GM23248 (cell line): ENCODE results near the gene FABP7. TPM values are rescaled to one million over a fixed set of nuclear protein-coding genes. Genes with fewer than 3 reads are reported as not detected.

Source experiments
- DNase-seq: peaks from one replicate; pipeline ENCODE4 v3.0.0-alpha.2; 2015
- H2AFZ ChIP-seq: fragments of 200-600 bp; sonication (generic); 2 replicates; pipeline ENCODE4 v1.6.1; 2016; ENCODE audit warnings: antibody characterized with exemption
- H3F3A ChIP-seq: fragments of 200-600 bp; sonication (generic); 2 replicates; pipeline ENCODE4 v1.6.1; 2016; ENCODE audit warnings: mild to moderate bottlenecking, antibody characterized with exemption, mixed run types; ENCODE audit not compliant: insufficient read depth
- H3K27ac ChIP-seq: fragments of 200-600 bp; sonication (generic); 2 replicates; pipeline ENCODE4 v1.5.1; 2016; ENCODE audit warnings: mild to moderate bottlenecking
- H3K27me3 ChIP-seq: fragments of 200-600 bp; sonication (generic); replicated peaks from 2 replicates; pipeline ENCODE4 v1.6.1; 2016; ENCODE audit warnings: mild to moderate bottlenecking; ENCODE audit not compliant: insufficient read depth
- H3K36me3 ChIP-seq: fragments of 200-600 bp; sonication (generic); 2 replicates; pipeline ENCODE4 v1.6.1; 2016; ENCODE audit warnings: low read depth, mild to moderate bottlenecking
- H3K4me1 ChIP-seq: fragments of 200-600 bp; sonication (generic); 2 replicates; pipeline ENCODE4 v1.6.1; 2016; ENCODE audit warnings: mild to moderate bottlenecking; ENCODE audit not compliant: insufficient read depth
- H3K4me2 ChIP-seq: fragments of 200-600 bp; sonication (generic); one replicate; pipeline ENCODE4 v1.6.1; 2016; ENCODE audit warnings: mild to moderate bottlenecking; ENCODE audit not compliant: unreplicated experiment
- H3K4me3 ChIP-seq: fragments of 200-600 bp; sonication (generic); 2 replicates; pipeline ENCODE4 v1.5.1; 2016; ENCODE audit warnings: mild to moderate bottlenecking
- H3K79me2 ChIP-seq: fragments of 200-600 bp; sonication (generic); 2 replicates; pipeline ENCODE4 v1.6.1; 2016; ENCODE audit warnings: mild to moderate bottlenecking; ENCODE audit not compliant: insufficient read depth
- H3K9ac ChIP-seq: fragments of 200-600 bp; sonication (generic); 2 replicates; pipeline ENCODE4 v1.6.1; 2016; ENCODE audit warnings: mild to moderate bottlenecking
- H3K9me2 ChIP-seq: fragments of 200-600 bp; sonication (generic); 2 replicates; pipeline ENCODE4 v1.6.1; 2016; ENCODE audit warnings: mixed run types, mild to moderate bottlenecking, moderate library complexity; ENCODE audit not compliant: insufficient read depth
- H3K9me3 ChIP-seq: fragments of 200-600 bp; sonication (generic); one replicate; pipeline ENCODE4 v1.6.1; 2017; ENCODE audit warnings: low read depth
- H4K20me1 ChIP-seq: fragments of 200-600 bp; sonication (generic); 2 replicates; pipeline ENCODE4 v1.6.0; 2016; ENCODE audit not compliant: insufficient read depth
- EZH2 ChIP-seq: fragments of 200-600 bp; sonication (generic); IDR thresholded peaks from 2 replicates; pipeline ENCODE4 v1.6.1; 2018; ENCODE audit warnings: antibody characterized with exemption, mild to moderate bottlenecking; ENCODE audit not compliant: insufficient read depth, poor library complexity, severe bottlenecking
- EZH2phosphoT487 ChIP-seq: fragments of 200-600 bp; sonication (generic); IDR thresholded peaks from 2 replicates; pipeline ENCODE4 v1.6.1; 2018; ENCODE audit warnings: antibody characterized with exemption, moderate library complexity, mild to moderate bottlenecking, low read depth; ENCODE audit not compliant: insufficient read depth
- WGBS, 2 experiments: methylation state at CpG; one replicate each; pipeline ENCODE4 v1.1.6; 2015 to 2017; ENCODE audit warnings: low lambda C conversion rate in 2 of 2, low coverage in 1 of 2; ENCODE audit errors: missing lambda C conversion rate in 2 of 2; 5-methylcytosine and 5-hydroxymethylcytosine counted together
- in situ Hi-C: fragments of 300-500 bp; cut with MboI; formaldehyde crosslinking; loops from 2 replicates; pipeline ENCODE4 v1.15.0; 2020
- polyA plus RNA-seq: library from polyadenylated mRNA; unstranded; fragments of >200 nt; fragmentation: Nextera tagmentation; extraction: Ambion mirVana; gene quantifications from 2 replicates; pipeline ENCODE4 v1.2.1, GENCODE V29; 2016
- total RNA-seq: library from RNA; depleted of rRNA; stranded (reverse); fragments of >200 nt; shearing (Covaris generic); gene quantifications from 2 replicates; pipeline ENCODE4 v1.2.3, GENCODE V29; 2014

Gene FABP7
- total and polyA plus RNA-seq, 2 experiments from 2014 or later, result not detected

- H3K9ac ChIP-seq, result no peak overlapping the region
- TF ChIP-seq EZH2phosphoT487 (no peak), EZH2 (no peak)
- H2AFZ ChIP-seq, result no peak overlapping the region
- no peak overlapping the region for H3K4me2 ChIP-seq
- no peaks in the 10 kb centered on the region for H4K20me1 ChIP-seq
- in situ Hi-C loops, result no loop called here
- no peaks in the 10 kb centered on the region for H3K9me2 ChIP-seq
- no peaks in the 10 kb centered on the region for H3K36me3 ChIP-seq
- H3K27ac ChIP-seq, result no peak overlapping the region
- H3K9me3 ChIP-seq, result no peaks in the 10 kb centered on the region
- peaks cover 8% of the 10 kb centered on the region; the same call in 1 of the 2 replicates for H3K27me3 ChIP-seq
- H3F3A ChIP-seq, result no peaks in the 10 kb centered on the region
- no peaks in the 10 kb centered on the region for H3K79me2 ChIP-seq
- H3K4me3 ChIP-seq, result no peak overlapping the region
- H3K4me1 ChIP-seq, result no peaks in the 10 kb centered on the region
- no peak for DNase-seq
Measured at GRCh38 chr6:122775975-122776374, 3.5 kb upstream of the FABP7 start.

GRCh38 chr6:122778302-122778701 lies 1.2 kb upstream of the FABP7 start:
- Histone ChIP-seq H3F3A (no peaks in the 10 kb centered on the region), H3K9me3 (no peaks in the 10 kb centered on the region), H3K27me3 (peaks cover 24% of the 10 kb centered on the region), H2AFZ (no peak overlapping the region), H3K9ac (no peak overlapping the region), H3K36me3 (no peaks in the 10 kb centered on the region), H3K4me1 (no peaks in the 10 kb centered on the region), H3K4me2 (no peak overlapping the region), H3K4me3 (no peak overlapping the region), H3K79me2 (no peaks in the 10 kb centered on the region), H3K9me2 (no peaks in the 10 kb centered on the region), H3K27ac (no peak overlapping the region), H4K20me1 (no peaks in the 10 kb centered on the region)
- in situ Hi-C loops, result no loop called here
- 80 to 82% methylated on average over 5 of the region's 5 CpGs for WGBS, 2 experiments
- TF ChIP-seq EZH2 (no peak), EZH2phosphoT487 (no peak)
- DNase-seq, result no peak

GRCh38 chr6:122778985-122779661 lies 393 bp upstream of the FABP7 start:
- H2AFZ ChIP-seq, result no peak overlapping the region
- H3K4me1 ChIP-seq, result no peaks in the 10 kb centered on the region
- no peak overlapping the region for H3K27ac ChIP-seq
- no peaks in the 10 kb centered on the region for H3K79me2 ChIP-seq
- H3K9ac ChIP-seq, result no peak overlapping the region
- WGBS, 2 experiments, result 48 to 54% methylated on average over 13 of the region's 13 CpGs
- H3K9me3 ChIP-seq, result no peaks in the 10 kb centered on the region
- H3F3A ChIP-seq, result no peaks in the 10 kb centered on the region
- no peak for TF ChIP-seq EZH2
- no peaks in the 10 kb centered on the region for H3K9me2 ChIP-seq
- no peaks in the 10 kb centered on the region for H4K20me1 ChIP-seq
- peaks cover 29% of the 10 kb centered on the region for H3K27me3 ChIP-seq
- no peak for DNase-seq
- H3K36me3 ChIP-seq, result no peaks in the 10 kb centered on the region
- in situ Hi-C loops, result no loop called here
- no peak overlapping the region for H3K4me3 ChIP-seq
- H3K4me2 ChIP-seq, result no peak overlapping the region

GRCh38 chr6:122780114-122780513 lies 598 bp downstream of the FABP7 start:
- Histone ChIP-seq H3K36me3 (no peaks in the 10 kb centered on the region), H3K4me3 (no peak overlapping the region), H3K27me3 (peaks cover 29% of the 10 kb centered on the region), H3K4me1 (no peaks in the 10 kb centered on the region), H3K9ac (no peak overlapping the region), H3K4me2 (no peak overlapping the region), H3K9me2 (no peaks in the 10 kb centered on the region), H3F3A (no peaks in the 10 kb centered on the region), H3K79me2 (no peaks in the 10 kb centered on the region), H2AFZ (no peak overlapping the region), H3K9me3 (no peaks in the 10 kb centered on the region), H3K27ac (no peak overlapping the region), H4K20me1 (no peaks in the 10 kb centered on the region)
- TF ChIP-seq EZH2phosphoT487, result no peak
- TF ChIP-seq EZH2, result no peak
- DNase-seq, result no peak
- WGBS, 2 experiments, result 29 to 31% methylated on average over 5 of the region's 5 CpGs
- in situ Hi-C loops, result no loop called here

DNA sequence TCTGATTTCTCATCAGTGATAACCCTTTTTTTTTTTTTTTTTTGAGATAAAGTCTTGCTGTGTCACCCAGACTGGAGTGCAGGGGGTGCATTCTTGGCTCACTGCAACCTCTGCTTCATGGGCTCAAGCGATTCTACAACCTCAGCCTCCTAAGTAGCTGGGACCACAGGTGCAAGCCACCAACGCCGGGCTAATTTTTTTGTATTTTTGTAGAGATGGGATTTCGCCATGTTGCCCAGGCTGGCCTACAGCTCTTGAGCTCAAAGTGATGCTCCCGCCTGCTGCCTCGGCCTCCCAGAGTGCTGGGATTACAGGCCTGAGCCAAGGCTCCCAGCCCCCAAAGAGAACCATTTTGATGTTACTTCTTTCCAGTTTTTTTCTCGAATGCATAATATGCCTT lies 2.2 kb downstream of the FABP7 start:
- in situ Hi-C loops, result no loop called here
- DNase-seq, result no peak
- H3K9me2 ChIP-seq, result no peaks in the 10 kb centered on the region

More for the DNA sequence above, 2.2 kb downstream of the FABP7 start:
- Histone ChIP-seq H3K4me1 (no peaks in the 10 kb centered on the region), H3K4me2 (no peak overlapping the region), H4K20me1 (no peaks in the 10 kb centered on the region), H2AFZ (no peak overlapping the region), H3F3A (no peaks in the 10 kb centered on the region), H3K9me3 (no peaks in the 10 kb centered on the region), H3K9ac (no peak overlapping the region), H3K27me3 (peaks cover 29% of the 10 kb centered on the region), H3K4me3 (no peak overlapping the region), H3K79me2 (no peaks in the 10 kb centered on the region), H3K36me3 (no peaks in the 10 kb centered on the region), H3K27ac (no peak overlapping the region)
- WGBS, 2 experiments, result 73 to 81% methylated on average over 7 of the region's 7 CpGs
- TF ChIP-seq EZH2phosphoT487 (no peak), EZH2 (no peak)
